Endothelial cell of umbilical vein (primary cell): ENCODE data around the gene PTPRF.

Experiments used
- CTCF ChIP-seq, 2 donors: IDR thresholded peaks; 1 replicate in 1 of 2; 2 replicates in 1 of 2; pipeline ENCODE4 v1.5.1; 2011; ENCODE audit warnings: low read length in 2 of 2, mild to moderate bottlenecking in 2 of 2, moderate library complexity in 2 of 2, control low read depth in 1 of 2, inconsistent platforms in 1 of 2, low read depth in 1 of 2; ENCODE audit not compliant: insufficient read depth in 1 of 2; ENCODE audit errors: extremely low read depth in 1 of 2
- EZH2 ChIP-seq: IDR thresholded peaks from 2 replicates; pipeline ENCODE4 v1.6.1; 2012; ENCODE audit warnings: borderline replicate concordance, low read depth, mild to moderate bottlenecking, moderate library complexity, low read length, inconsistent platforms; ENCODE audit not compliant: severe bottlenecking
- JUN ChIP-seq: IDR thresholded peaks from 2 replicates; pipeline ENCODE4 v1.6.1; 2011; ENCODE audit warnings: borderline replicate concordance, low read depth; ENCODE audit not compliant: insufficient read length, insufficient read depth
- MAX ChIP-seq: IDR thresholded peaks from 2 replicates; pipeline ENCODE4 v1.6.1; 2011; ENCODE audit not compliant: insufficient read depth, insufficient read length
- POLR2A ChIP-seq: IDR thresholded peaks from 2 replicates; pipeline ENCODE4 v1.6.1; 2012; ENCODE audit warnings: low read depth, mild to moderate bottlenecking, control low read depth, low read length
- POLR2AphosphoS5 ChIP-seq: IDR thresholded peaks from 2 replicates; pipeline ENCODE4 v1.6.1; 2012; ENCODE audit warnings: low read depth, mild to moderate bottlenecking, control low read depth, low read length, moderate library complexity; ENCODE audit not compliant: insufficient read depth

GRCh38 chr1:43587001-43587400 is 56.3 kb downstream of the PTPRF start:
- no peak for TF ChIP-seq CTCF (IDR thresholded peaks at IDR 0.05; ENCODE audit: extremely low read depth in 1 of 2, insufficient read depth in 1 of 2, low read depth in 1 of 2, low read length in 2 of 2)
- no peak for TF ChIP-seq POLR2AphosphoS5
- TF ChIP-seq EZH2: no peak
- no peak for TF ChIP-seq POLR2A
- TF ChIP-seq JUN: no peak
- no peak for TF ChIP-seq MAX
